NCI-H1930 (cell line): ENCODE measurements around the gene CD276.
"Not testable (repeated sequence)": the region's sequence is repeated elsewhere in the genome, so short reads cannot be mapped to it uniquely, and the experiment has no call there.

Experiments used
- DNase-seq, 2 experiments: peaks; one replicate each; lab custom pipeline; 2025; lab: John Stamatoyannopoulos, UW

CD276 gene

DNA sequence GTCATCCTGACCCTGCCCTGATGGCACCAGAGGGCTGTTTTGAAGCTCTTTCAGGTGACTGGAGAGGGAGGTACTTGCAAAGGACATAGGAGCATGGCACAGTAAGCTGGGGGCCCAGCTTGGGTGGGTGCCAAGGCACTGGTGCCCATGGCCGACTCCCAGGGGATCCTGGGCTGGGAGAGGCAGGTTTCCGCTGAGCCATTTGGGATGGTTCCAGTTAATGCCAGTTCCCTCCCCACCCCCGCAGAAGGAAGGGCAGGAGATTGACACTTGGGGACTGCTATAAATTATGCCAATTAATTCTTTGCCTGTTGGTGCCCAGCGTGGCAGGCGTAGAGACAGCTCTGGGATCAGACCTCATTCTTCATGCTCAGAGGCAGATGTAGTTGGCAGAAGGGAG is 26.1 kb downstream of the CD276 start:
- no peak for DNase-seq

DNA sequence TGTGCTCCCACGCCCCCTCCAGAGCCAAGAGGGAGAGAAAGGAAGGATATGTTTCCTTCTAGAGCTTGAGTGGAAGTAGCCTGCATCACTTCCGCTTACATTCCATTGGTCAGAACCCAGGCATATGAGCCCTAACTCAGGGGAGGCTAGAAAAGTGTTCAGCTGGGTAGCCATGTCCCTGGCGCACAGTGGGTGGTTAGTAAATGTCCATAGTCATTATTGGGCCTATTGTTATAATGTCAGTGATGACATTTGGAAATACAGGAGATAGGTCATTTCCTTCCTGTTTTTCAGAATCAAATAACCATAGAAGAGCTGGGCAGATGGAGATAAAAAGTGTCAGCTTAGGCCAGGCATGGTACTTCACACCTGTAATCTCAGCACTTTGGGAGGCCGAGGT is 27.3 kb downstream of the CD276 start:
- no peak for DNase-seq

DNA sequence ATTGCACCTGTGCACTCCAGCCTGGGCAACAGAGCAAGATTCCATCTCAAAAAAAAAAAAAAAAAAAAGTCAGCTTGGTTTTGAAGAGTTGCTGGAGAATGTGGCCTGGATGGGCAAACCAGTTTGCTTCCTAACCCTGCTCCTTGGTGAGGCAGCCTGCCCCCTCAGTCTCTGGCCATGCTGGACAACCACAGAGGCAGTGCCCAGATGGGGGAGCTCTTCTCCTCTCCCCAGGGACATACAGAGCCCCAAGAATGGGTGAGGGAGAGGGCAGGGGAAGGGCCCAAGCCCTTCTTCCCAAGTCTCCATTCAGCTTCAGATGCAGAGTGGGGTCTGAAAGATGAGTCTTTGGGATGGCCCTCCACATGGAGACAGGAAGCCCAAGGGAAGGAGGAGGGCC is 27.9 kb downstream of the CD276 start:
- no peak for DNase-seq

DNA sequence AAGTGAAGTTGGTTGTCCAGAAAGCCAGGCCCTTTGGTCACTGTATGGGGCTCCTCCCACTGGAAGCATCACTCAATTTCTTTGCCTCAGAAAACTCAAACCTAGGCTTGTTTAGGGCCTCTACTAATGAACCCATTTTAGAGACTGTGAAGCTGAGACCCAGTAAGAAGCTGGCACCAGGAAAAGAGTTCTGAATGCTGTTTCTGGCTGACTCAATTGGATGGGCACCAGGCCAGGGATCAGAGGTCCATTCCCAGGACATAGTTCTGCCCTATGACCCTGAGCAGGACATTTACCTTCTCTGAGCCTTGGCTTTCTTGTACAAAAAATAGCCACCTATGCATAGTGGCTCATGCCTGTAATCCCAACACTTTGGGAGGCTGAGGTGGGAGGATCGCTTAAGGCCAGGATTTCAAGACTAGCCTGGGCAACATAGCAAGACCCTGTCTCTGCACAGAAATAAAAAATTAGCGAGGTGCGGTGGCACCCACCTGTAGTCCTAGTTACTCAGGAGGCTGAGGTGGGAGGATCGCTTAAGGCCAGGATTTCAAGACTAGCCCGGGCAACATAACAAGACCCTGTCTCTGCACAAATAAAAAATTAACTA is 30.6 kb downstream of the CD276 start:
- DNase-seq: no peak

DNA sequence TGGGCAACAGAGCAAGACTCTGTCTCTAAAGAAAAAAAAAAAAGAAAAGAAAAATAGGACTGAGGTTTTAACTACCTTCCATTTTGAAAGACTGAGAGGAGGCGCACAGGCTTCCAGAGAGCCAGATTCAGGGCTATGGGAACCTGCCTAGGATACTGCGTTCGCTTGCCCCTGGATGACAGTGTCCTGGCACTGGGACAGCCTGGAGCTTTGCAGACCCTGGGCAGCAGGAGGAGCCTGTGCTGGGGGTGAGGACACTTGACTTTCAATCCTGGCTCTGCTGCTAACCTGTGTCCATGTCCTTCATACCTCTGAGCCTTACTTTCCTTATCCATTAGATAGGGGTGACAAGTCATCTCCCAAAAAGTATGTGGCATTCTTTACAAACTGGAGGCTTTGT is 31.2 kb downstream of the CD276 start:
- DNase-seq: no peak

DNA sequence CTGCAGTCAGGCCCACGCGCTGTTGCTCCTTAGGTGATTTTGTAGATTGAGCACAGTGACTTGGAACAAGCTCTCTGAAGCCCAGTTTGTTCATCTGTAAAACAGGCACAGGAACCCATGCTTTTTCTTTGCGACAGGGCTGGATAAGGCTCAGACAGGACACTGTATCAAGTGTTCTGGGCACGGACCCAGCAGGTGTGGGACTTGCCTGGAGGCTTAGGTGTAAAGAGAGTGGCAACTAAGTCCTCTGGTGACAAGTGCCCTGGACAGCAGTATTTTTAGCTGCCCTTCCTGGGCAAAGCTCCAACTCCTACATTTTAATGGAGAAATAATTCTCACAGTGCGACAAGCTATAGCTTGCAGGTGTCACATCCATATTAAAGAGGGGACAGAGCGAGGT is 32.2 kb downstream of the CD276 start:
- no peak for DNase-seq

DNA sequence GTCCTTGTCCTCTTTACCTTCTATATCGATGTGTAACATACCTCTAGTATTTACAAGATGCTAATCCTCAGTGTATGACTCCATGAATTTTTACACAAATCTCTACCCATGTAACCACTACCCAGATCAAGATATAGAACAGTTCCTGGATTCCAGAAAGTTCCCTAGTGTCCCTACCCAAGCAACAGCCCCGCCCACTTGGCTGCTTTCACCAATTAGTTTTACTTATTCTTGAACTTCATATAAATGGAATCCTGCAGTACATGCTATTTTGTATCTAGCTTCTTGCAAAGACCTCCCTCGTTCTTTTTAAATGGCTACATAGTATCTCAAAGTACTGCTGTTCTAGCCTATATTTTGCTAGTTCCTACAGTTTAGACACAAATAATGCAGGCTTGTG is 33.0 kb downstream of the CD276 start:
- DNase-seq: no peak

DNA sequence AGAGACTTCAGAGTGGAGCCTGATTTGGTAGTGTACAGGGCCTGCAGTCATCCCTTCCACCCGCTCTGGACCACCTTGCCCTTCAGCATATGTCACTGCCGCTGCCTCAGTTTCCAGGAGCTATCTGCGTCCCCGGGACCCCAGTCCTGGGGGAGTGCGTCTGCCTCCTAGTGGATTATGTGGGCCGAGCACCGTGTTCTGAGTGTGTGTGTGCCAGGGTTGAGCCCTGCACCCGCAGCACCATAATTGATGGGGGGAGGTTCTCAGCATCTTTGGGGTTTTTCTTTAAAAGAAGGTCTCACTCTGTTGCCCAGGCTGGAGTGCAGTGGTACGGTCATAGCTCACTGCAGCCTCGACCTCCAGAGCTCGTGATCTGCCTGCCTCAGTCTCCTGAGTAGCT is 33.6 kb downstream of the CD276 start:
- no peak for DNase-seq

DNA sequence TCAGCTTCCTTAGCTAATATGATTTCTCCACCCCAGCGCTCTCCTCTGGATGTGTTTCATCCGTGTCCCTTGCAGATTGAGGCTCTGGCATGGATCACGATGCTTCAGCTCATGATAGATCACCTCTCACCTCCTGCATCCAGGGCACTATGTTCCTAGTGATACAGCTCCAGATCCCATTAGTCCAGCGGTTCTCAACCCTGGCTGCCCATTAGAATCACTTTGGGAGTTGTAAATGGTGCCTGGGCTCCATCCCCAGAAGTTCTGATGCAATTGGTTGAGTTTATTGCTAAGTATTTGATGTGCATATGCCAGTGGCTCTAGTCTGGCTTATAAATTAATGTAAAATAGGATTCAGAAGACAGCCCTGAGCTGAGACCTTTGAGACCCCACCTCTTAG is 34.5 kb downstream of the CD276 start:
- DNase-seq: no peak

DNA sequence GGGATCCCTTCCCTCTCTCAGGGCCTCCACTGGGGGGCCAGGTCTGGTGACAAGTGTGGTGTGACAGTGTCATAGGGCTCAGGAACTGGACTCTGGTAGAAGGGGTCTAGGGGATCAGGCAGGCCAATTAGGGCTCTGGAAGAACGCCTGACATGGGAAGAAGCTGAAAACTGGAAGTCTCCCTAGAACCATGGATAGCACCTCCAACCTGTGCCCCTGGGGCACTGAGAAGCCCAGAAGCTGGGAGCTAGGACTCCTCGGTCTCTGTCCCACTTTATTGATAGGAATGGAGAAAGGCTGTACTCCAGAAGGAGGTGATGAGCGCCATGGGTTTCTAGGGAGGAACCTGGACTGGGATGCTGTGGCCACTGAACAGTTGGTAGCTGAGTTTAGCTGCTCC is 38.2 kb downstream of the CD276 start:
- no peak for DNase-seq

DNA sequence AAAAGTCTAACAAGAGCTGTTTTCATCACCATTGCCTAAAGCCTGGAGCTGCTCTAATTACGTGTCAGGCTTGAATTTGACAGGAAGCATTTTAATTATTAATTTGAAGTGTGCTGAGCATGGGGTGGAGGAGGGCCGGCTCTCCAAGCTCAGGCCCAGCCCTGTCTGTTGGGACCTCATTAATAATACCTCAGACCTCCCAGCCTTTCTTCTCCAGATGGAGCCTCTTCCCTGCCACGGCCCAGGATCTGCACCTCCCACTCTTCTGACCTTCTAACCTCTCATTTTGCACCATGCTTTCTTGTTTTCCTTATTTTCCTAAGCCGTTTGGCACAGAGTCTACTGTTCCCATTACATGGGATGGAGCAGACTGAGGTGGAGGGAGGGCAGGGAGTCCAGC is 39.0 kb downstream of the CD276 start:
- DNase-seq: no peak

DNA sequence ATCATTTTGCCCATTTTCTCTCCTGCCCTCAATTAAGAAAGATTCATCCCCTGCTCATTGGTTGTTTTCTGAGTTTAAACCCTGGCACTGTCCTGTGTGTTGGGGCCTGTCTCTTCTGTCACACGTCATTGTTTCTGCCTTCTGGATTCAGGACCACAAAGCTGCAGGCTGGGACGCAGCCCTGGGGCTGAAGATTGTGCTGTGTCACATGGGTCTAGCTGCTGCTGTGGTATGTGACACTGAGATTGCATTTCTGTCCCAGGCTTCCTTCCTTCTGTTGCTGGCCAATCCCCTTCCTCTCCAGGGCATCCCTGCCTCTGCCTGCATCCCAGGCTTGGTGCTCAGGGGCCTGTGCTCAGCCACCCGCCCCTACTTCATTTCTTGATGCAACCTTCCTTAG is 40.0 kb downstream of the CD276 start:
- DNase-seq: no peak

DNA sequence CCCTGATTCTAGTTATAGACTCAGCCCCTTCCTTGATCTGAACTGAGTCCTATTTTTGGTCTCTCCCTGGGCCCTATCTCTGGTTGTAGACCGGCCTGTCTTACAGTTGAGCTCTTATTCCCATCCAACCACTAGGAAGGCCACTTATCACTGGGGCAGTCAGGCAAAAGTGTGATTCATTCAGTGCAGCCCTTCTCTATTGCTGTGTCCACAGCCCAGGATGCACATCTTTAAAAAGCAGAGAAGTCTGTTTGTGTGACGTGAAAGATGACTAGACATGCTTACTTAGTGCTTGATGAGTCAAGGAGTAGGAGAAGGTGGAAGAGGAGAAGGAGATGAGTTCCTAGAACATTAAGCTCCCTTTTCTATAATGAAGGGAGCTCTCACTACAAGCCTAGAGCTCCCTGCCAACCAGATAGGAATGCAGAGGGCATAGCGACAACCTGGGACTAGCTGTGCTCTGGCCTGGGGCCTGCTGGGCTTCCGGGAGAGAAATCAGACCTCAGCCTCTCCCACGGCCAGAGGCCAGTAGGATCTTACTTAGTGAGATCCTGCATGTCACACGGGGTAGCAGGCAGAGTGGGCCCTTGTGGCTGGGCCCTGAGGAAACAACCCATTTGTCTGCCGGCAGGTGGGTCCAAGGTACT is 43.3 kb downstream of the CD276 start:
- no peak for DNase-seq

DNA sequence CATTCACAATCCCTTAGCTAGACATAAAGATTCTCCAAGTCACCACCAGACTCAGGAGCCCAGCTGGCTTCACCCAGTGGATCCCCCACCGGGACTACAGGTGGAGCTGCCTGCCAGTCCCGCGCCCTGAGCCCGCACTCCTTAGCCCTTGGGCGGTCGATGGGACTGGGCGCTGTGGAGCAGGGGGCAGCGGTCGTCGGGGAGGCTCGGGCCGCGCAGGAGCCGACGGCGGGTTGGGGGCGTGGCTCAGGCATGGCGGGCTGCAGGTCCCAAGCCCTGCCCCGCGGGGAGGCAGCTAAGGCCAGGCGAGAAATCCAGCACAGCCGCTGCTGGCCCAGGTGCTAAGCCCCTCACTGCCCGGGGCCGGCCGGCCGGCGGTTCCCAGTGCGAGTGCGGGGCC is 47.9 kb downstream of the CD276 start:
- DNase-seq: not testable (repeated sequence)

DNA sequence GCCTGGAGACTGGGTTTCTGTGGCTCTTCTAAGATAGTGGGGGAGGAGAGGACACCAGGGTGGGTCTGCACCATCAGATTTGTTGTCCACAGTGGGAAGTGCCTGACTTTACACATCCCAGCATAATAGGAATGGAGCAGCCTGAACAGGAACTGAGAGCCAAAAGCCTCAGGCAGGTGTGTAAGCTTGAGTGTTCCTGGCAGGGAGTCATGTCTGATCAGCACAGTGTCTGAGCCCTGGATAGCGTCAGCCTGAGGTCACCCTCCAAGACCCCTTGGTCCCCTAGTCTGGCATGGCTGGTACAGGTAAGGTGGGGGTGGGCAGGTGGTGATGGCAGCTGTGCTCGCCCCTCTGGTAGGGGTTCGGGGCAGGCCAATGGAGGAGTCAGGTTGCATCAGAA is 48.7 kb downstream of the CD276 start:
- no peak for DNase-seq

DNA sequence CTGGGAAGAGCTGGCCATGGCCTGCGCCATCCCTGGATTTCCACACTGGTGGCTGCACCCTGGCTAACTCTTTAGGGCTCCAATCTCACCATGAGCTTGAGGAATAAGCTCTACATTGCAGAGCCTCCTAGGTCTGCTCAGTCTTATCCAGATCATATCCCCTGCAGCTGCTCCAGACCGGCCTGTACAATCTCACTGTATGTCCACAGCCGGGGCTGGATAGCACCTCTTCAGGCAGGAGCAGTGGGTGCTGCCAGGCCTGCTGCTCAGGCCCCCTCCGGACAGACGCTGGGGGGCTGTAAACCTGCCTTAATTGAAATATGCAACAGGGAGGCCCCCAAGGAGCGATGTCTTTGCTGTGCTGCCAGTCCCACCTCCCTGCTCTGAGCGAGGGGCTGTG is 53.4 kb downstream of the CD276 start:
- no peak for DNase-seq

DNA sequence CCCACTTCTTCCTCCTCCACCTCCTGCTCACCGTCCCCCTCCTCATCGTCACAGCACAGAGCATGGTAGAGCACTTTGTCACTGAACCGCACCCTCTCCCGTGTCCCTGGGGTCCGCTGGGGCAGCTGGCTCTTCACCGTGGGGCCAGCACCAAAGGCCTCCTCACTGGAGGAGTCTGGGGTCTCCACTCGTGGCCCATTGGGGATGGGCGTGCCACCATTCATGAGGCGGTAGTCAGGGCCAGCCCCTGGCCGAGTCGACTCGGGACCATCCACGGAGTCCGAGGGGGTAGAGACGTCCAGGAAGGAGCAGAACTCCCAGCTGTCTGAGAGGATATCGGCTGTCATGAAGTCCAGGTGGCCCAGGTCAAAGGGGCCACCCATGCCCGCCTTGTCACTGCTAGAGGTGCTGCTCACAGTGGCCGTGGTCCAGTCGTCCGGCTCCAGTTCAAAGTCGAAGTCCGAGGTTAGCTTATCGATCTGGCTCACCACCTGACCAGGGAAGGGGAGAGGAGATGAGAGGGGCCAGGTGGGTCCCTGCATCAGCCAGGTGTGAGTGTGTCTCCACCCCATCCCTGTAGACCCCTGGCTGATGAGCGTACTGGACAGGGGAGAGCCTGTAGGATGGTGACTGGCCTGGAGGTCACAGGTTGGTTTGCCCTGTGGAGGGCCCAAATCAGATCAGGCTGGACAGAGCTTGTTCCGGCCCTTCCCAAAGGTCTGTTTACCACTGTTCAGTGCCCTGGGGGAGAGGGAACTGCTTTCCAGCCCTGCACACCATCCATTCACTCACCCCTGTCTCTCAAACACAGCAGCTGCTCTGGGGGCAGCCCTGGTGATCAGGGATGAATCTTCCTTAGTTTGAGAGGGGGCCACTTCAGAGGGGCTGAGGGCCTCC is 56.2 kb downstream of the CD276 start:
- DNase-seq: no peak

DNA sequence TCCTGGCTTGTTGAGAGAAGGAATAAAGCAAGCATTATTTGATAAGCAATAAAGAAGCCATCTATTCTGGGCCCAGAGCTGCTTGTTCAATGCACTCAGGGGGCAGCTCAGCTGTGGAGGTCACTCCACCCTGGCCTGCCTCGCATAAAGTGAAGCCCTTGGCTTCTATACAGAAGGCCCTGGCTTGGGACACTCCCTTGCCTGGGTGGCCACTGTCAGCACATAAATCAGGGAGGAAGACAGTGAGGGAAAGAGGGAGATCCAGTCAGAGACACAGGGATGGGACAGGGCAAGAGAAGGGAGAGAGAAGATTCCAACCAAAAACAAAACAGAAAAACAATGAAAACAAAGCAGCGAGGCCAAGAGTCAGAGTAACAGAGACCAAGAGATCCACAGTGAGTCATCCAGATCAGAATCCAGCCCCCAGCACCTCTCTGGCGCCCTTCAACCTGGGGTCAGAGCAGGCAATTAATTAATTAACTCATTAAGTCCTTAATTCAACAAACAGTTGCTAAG is 57.2 kb downstream of the CD276 start:
- DNase-seq: no peak

DNA sequence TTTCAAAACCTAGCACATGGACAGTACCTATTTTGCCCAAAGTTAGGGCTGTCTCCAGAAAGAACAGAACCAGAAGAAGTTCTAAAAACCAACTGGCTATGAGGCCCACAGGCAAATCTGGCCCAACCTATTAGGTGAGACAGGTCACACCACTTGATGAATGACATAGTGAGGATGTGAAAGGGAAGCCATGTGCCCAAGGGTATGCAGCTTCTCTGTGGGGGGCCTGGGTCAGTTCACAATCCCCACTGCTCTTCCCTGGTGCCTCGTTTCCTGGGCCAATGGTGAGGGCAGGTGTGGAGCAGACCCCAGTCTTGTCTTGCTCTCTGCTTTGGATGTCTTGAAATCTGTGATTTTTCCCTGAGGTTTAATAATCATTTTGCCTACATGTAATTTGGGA is 60.1 kb downstream of the CD276 start:
- no peak for DNase-seq

DNA sequence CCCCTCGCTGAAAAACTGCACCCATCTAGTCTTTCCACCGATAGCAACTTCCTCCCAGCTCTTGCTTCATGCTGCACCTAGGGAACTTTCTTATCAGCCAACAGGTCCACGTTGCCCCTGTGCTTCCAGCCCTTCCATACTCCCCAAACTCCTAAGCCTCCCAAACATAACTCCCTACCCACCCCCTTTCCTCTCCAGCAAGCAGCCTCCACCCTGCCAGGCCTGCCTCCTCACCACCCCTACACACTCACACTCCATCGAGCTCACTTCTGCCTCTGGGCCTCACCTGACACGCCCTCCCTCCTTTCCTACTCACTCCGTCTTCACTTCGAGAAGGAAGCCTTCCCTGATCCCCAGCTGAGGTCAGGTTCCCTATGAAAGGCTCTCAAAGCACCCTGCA is 60.9 kb downstream of the CD276 start:
- DNase-seq: no peak

DNA sequence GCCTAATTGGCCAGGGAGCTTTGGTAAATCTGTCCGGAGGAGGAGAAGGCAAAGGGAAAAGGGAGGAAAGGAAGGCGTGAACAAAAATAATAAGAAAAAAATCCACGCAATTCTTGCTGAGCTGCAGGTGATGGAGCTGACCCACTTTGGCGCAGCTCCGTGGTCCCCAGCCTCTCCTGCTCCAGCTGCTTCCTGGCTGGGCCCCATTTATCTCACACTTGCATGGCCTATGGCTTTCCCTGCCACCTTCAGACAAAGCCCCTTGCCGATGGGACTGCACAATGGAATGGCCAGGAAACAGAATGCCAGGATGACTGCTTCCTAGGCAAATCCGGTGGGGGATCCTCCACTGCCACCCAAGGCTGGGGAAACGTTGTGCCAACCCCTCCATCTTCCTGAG is 62.1 kb downstream of the CD276 start:
- no peak for DNase-seq

DNA sequence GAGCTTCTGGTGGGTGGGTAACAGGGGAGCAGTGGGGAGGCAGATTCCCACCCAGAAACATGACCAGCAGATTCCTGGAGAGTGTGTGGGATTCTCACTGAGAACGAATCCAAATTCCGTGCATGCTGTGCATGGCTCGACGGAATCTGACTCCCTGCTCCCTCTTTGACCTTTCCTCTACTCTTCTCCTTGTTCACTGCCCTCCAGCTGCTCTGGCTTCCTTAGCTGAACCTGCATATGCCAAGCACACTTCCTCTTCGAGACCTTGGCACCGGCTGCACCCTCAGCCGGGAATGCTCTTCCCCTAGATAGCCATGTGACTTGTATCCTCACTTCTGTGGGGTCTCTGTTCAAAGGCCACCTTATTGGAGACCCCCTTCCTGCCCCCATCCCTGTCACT is 62.7 kb downstream of the CD276 start:
- DNase-seq: no peak
